ENCODE results near the gene RIMBP2.

The RIMBP2 gene

DNA sequence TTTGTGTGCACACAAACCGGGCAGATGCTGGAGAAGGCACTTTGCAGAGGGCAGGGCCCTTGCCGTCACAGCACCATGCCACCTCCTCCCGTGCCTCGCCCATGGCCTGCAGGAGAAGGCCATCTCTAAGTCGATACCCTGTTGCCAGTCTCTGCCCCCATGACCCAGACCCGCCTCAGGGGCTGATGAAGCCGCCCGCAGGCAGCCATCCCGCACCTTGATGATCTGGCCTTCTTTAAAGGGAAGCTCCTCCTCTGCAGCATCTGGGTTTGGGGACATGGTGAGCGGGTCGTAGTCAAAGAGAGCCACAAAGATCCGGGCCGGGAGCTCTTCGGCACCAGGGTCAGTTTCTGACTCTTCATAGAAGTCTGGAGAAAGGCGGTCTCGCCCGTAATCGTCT is 302.2 kb downstream of the RIMBP2 start:
- Histone ChIP-seq H3K9ac (ENCODE audit: low read depth in 1 of 2, low read length in 2 of 2) (no peak overlapping the region), H3K27me3 (ENCODE audit: control insufficient read depth in 2 of 2, insufficient read depth in 2 of 2, low read length in 2 of 2) (no peaks in the 10 kb centered on the region), H3K36me3 (ENCODE audit: control insufficient read depth in 2 of 2, insufficient read depth in 2 of 2, low read length in 2 of 2) (no peaks in the 10 kb centered on the region), H3K9me3 (ENCODE audit: control insufficient read depth in 2 of 2, low read length in 2 of 2) (no peaks in the 10 kb centered on the region), H3K4me1 (ENCODE audit: control insufficient read depth in 2 of 2, insufficient read depth in 2 of 2, low read length in 2 of 2) (no peaks in the 10 kb centered on the region), H3K27ac (ENCODE audit: low read depth in 2 of 2, low read length in 2 of 2) (no peak overlapping the region), H3K4me3 (ENCODE audit: low read length in 2 of 2) (no peak overlapping the region)

DNA sequence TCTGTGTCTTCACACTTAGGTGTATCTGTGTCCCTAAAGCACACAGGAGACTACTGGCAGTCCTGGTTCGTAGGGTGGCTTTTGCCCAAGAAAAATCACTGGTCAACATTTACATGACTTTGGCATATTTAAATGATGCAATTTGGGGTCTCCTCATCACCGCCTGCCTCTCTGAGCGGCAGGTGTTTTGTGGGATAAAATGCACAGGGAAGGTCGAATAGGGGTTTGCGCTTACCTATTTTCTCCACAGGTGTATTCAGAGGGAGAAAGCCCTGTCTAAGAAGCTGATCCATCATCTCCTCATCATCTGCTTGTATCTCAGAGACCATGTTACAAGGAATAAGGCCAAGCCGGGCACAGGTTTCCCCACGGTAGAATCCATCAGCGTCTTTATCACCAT is 303.7 kb downstream of the RIMBP2 start:
- Histone ChIP-seq H3K9ac (ENCODE audit: low read depth in 1 of 2, low read length in 2 of 2) (no peak overlapping the region), H3K9me3 (ENCODE audit: control insufficient read depth in 2 of 2, low read length in 2 of 2) (no peaks in the 10 kb centered on the region), H3K27ac (ENCODE audit: low read depth in 2 of 2, low read length in 2 of 2) (no peak overlapping the region), H3K4me1 (ENCODE audit: control insufficient read depth in 2 of 2, insufficient read depth in 2 of 2, low read length in 2 of 2) (no peaks in the 10 kb centered on the region), H3K36me3 (ENCODE audit: control insufficient read depth in 2 of 2, insufficient read depth in 2 of 2, low read length in 2 of 2) (no peaks in the 10 kb centered on the region), H3K27me3 (ENCODE audit: control insufficient read depth in 2 of 2, insufficient read depth in 2 of 2, low read length in 2 of 2) (no peaks in the 10 kb centered on the region), H3K4me3 (ENCODE audit: low read length in 2 of 2) (no peak overlapping the region)

DNA sequence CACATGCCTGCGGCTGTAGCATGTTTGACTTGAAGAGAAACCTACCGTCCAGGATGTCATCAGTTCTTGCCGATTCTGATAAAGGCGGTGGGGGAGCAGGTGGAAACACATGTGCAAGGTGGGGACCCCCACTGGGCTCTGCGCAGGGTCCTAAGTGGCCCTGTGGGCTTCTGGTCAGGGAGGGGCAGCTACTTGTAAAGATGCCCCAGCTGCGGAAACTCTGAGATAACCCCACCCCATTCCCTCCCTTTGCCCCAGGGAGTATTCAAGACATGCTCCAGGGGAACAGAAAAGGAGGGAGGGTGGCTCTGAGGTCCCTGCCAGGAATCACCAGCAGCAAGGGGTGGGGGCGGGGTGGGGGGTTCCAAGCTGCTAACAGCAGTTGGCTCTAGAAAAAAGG is 310.8 kb downstream of the RIMBP2 start:
- Histone ChIP-seq H3K9me3 (ENCODE audit: control insufficient read depth in 2 of 2, low read length in 2 of 2) (no peaks in the 10 kb centered on the region), H3K27me3 (ENCODE audit: control insufficient read depth in 2 of 2, insufficient read depth in 2 of 2, low read length in 2 of 2) (no peaks in the 10 kb centered on the region), H3K4me1 (ENCODE audit: control insufficient read depth in 2 of 2, insufficient read depth in 2 of 2, low read length in 2 of 2) (no peaks in the 10 kb centered on the region), H3K27ac (ENCODE audit: low read depth in 2 of 2, low read length in 2 of 2) (no peak overlapping the region), H3K9ac (ENCODE audit: low read depth in 1 of 2, low read length in 2 of 2) (no peak overlapping the region), H3K36me3 (ENCODE audit: control insufficient read depth in 2 of 2, insufficient read depth in 2 of 2, low read length in 2 of 2) (no peaks in the 10 kb centered on the region), H3K4me3 (ENCODE audit: low read length in 2 of 2) (no peak overlapping the region)

DNA sequence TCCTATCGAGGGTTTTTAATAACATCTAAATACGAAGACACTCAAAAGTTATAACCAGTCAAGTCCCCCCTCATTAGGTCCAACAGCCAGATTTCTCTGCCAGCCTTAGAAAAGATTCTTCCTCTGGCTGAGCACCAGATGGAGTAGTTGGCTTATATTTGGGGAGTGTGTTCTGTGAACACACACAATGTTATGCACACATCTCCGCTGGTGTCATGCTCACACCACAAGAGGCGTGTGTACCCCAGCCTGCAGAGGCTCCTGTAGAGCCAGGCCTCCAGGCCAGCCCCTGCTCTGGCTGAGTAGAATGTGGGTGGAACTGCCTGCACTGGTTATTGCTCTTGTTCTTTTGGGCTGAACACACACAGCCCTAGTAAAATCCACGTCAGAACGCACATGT is 314.4 kb downstream of the RIMBP2 start:
- Histone ChIP-seq H3K4me1 (ENCODE audit: control insufficient read depth in 2 of 2, insufficient read depth in 2 of 2, low read length in 2 of 2) (no peaks in the 10 kb centered on the region), H3K27me3 (ENCODE audit: control insufficient read depth in 2 of 2, insufficient read depth in 2 of 2, low read length in 2 of 2) (no peaks in the 10 kb centered on the region), H3K4me3 (ENCODE audit: low read length in 2 of 2) (no peak overlapping the region)

DNA sequence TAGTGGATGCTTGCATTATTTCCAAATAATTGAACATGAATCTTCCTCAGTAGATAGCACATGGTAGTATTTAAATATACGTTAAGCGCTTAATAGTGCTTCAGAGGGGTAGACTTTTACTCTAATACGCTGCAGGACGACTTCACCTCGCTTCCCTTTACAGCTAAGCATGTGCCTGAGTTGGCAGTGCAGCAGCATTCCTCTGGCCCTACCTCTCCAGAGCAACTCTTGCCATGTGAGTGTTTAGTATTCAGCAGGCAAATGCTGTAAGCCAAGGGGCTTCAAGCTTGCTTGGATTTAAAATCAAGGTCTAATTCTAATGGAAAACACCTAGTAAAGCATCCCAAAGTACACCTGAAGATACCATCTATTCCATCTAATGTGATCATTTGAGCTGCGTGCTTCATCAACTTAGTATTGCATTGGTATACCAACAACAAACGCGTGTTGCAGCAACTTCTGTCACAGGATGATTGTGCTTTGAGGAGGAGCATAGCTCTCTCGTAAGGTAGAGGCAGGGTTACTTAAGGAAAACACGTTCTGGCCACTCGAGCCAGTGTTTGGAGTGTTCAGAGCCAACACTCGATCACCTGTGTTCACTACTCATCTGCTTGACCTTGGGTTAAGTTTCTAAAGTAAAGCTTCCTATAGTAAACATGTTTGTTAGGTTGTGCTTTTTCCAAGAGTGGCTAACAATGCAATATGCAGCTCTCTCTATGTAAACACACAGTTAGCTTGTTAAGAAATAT is 317.8 kb downstream of the RIMBP2 start:
- no peaks in the 10 kb centered on the region for H3K9me3 ChIP-seq (ENCODE audit: control insufficient read depth in 2 of 2, low read length in 2 of 2)
- no peaks in the 10 kb centered on the region for H3K36me3 ChIP-seq (ENCODE audit: control insufficient read depth in 2 of 2, insufficient read depth in 2 of 2, low read length in 2 of 2)
- H3K4me3 ChIP-seq (ENCODE audit: low read length in 2 of 2), result no peak overlapping the region
- no peak overlapping the region for H3K27ac ChIP-seq (ENCODE audit: low read depth in 2 of 2, low read length in 2 of 2)
- no peak overlapping the region for H3K9ac ChIP-seq (ENCODE audit: low read depth in 1 of 2, low read length in 2 of 2)
- H3K4me1 ChIP-seq (ENCODE audit: control insufficient read depth in 2 of 2, insufficient read depth in 2 of 2, low read length in 2 of 2), result no peaks in the 10 kb centered on the region
- H3K27me3 ChIP-seq (ENCODE audit: control insufficient read depth in 2 of 2, insufficient read depth in 2 of 2, low read length in 2 of 2), result no peaks in the 10 kb centered on the region

More for the DNA sequence above, 314.4 kb downstream of the RIMBP2 start:
- no peak overlapping the region for H3K27ac ChIP-seq (ENCODE audit: low read depth in 2 of 2, low read length in 2 of 2)
- no peaks in the 10 kb centered on the region for H3K36me3 ChIP-seq (ENCODE audit: control insufficient read depth in 2 of 2, insufficient read depth in 2 of 2, low read length in 2 of 2)
- no peaks in the 10 kb centered on the region for H3K9me3 ChIP-seq (ENCODE audit: control insufficient read depth in 2 of 2, low read length in 2 of 2)
- no peak overlapping the region for H3K9ac ChIP-seq (ENCODE audit: low read depth in 1 of 2, low read length in 2 of 2)

DNA sequence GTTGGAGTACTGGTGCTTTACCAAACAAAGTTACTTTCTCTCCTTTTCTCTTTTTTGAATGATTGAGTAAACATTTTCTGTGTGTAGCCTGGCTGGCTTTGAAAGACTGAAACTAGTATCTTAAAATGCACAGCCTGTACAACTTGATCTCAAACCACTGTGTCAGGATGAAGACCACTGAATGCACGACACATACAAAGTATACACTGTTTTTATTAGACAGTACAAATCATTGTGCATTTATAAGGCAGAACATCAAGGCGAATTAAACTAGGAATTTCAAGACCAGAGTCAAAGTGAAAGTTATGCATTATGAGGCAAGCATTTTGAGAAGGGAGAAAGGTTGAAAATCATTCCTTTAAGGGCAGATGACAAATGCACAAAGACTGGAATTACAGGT is 319.4 kb downstream of the RIMBP2 start:
- Histone ChIP-seq H3K4me1 (ENCODE audit: control insufficient read depth in 2 of 2, insufficient read depth in 2 of 2, low read length in 2 of 2) (no peaks in the 10 kb centered on the region), H3K36me3 (ENCODE audit: control insufficient read depth in 2 of 2, insufficient read depth in 2 of 2, low read length in 2 of 2) (no peaks in the 10 kb centered on the region), H3K9ac (ENCODE audit: low read depth in 1 of 2, low read length in 2 of 2) (no peak overlapping the region), H3K27me3 (ENCODE audit: control insufficient read depth in 2 of 2, insufficient read depth in 2 of 2, low read length in 2 of 2) (no peaks in the 10 kb centered on the region), H3K27ac (ENCODE audit: low read depth in 2 of 2, low read length in 2 of 2) (no peak overlapping the region), H3K9me3 (ENCODE audit: control insufficient read depth in 2 of 2, low read length in 2 of 2) (no peaks in the 10 kb centered on the region), H3K4me3 (ENCODE audit: low read length in 2 of 2) (no peak overlapping the region)

DNA sequence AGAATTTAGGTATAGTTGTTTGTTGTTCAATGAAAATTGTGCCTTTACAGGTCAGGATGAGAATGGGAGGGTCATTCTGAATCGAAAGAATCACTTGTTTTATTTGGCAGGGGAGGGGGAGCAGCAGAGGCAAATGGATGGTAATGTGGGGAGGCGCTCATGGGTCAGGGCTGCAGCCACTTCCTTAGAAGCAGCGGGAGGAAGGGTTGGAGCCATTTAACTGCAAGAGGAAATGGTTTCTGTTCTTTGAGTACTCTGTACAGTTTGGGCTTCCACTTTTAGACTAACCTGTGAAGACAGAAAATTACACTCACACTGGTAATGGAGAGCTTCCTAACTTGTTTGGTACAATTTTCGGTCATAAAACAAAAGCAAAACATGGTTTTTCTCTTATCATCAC is 321.2 kb downstream of the RIMBP2 start:
- Histone ChIP-seq H3K27ac (ENCODE audit: low read depth in 2 of 2, low read length in 2 of 2) (no peak overlapping the region), H3K36me3 (ENCODE audit: control insufficient read depth in 2 of 2, insufficient read depth in 2 of 2, low read length in 2 of 2) (no peaks in the 10 kb centered on the region), H3K9ac (ENCODE audit: low read depth in 1 of 2, low read length in 2 of 2) (no peak overlapping the region), H3K4me1 (ENCODE audit: control insufficient read depth in 2 of 2, insufficient read depth in 2 of 2, low read length in 2 of 2) (no peaks in the 10 kb centered on the region), H3K27me3 (ENCODE audit: control insufficient read depth in 2 of 2, insufficient read depth in 2 of 2, low read length in 2 of 2) (no peaks in the 10 kb centered on the region), H3K9me3 (ENCODE audit: control insufficient read depth in 2 of 2, low read length in 2 of 2) (no peaks in the 10 kb centered on the region), H3K4me3 (ENCODE audit: low read length in 2 of 2) (no peak overlapping the region)

DNA sequence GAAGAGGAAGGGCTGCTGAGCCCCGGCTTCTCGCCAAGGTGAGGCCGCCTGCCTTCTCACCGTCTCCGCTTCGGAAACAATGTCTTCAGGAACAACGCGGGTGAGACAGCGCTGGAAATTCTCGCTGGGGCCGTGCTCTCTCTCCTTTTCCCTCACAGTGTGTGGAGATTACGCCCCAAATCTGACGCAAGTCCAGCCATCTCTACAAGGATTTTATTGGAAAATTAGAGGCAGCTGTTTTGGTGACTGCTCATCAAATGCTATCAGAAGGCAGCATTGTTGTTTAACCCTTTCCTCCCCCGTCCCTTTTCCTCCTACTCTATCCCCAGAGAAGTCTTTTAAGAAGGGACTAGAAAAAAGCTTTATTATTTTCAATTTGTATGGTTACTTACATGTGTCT is 324.9 kb downstream of the RIMBP2 start:
- no peaks in the 10 kb centered on the region for H3K4me1 ChIP-seq (ENCODE audit: control insufficient read depth in 2 of 2, insufficient read depth in 2 of 2, low read length in 2 of 2)
- H3K4me3 ChIP-seq (ENCODE audit: low read length in 2 of 2), result no peak overlapping the region
- H3K9me3 ChIP-seq (ENCODE audit: control insufficient read depth in 2 of 2, low read length in 2 of 2), result no peaks in the 10 kb centered on the region
- no peaks in the 10 kb centered on the region for H3K36me3 ChIP-seq (ENCODE audit: control insufficient read depth in 2 of 2, insufficient read depth in 2 of 2, low read length in 2 of 2)
- no peaks in the 10 kb centered on the region for H3K27me3 ChIP-seq (ENCODE audit: control insufficient read depth in 2 of 2, insufficient read depth in 2 of 2, low read length in 2 of 2)
- no peak overlapping the region for H3K27ac ChIP-seq (ENCODE audit: low read depth in 2 of 2, low read length in 2 of 2)
- no peak overlapping the region for H3K9ac ChIP-seq (ENCODE audit: low read depth in 1 of 2, low read length in 2 of 2)

DNA sequence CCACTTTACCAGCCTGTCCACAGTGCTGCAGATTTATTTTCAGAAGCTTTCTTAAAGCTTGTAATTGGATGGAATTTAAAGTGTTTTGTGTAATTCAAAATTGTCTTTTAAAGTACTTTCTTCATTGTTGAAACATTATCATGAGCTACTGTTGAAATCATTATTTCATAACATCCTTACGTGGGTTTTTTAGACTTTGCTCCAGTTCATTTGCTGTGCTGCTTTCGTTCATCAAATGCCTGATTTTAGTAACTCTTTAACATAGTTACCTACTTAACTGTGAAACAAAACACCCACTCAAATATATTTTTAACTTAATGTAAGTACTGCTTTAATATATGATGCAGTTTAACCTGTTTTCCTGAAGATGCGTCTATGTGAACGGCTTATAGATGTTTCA is 330.9 kb downstream of the RIMBP2 start:
- no peaks in the 10 kb centered on the region for H3K36me3 ChIP-seq (ENCODE audit: control insufficient read depth in 2 of 2, insufficient read depth in 2 of 2, low read length in 2 of 2)
- no peak overlapping the region for H3K9ac ChIP-seq (ENCODE audit: low read depth in 1 of 2, low read length in 2 of 2)
- no peaks in the 10 kb centered on the region for H3K4me1 ChIP-seq (ENCODE audit: control insufficient read depth in 2 of 2, insufficient read depth in 2 of 2, low read length in 2 of 2)
- H3K4me3 ChIP-seq (ENCODE audit: low read length in 2 of 2), result no peak overlapping the region
- H3K27ac ChIP-seq (ENCODE audit: low read depth in 2 of 2, low read length in 2 of 2), result no peak overlapping the region
- H3K27me3 ChIP-seq (ENCODE audit: control insufficient read depth in 2 of 2, insufficient read depth in 2 of 2, low read length in 2 of 2), result no peaks in the 10 kb centered on the region
- no peaks in the 10 kb centered on the region for H3K9me3 ChIP-seq (ENCODE audit: control insufficient read depth in 2 of 2, low read length in 2 of 2)

DNA sequence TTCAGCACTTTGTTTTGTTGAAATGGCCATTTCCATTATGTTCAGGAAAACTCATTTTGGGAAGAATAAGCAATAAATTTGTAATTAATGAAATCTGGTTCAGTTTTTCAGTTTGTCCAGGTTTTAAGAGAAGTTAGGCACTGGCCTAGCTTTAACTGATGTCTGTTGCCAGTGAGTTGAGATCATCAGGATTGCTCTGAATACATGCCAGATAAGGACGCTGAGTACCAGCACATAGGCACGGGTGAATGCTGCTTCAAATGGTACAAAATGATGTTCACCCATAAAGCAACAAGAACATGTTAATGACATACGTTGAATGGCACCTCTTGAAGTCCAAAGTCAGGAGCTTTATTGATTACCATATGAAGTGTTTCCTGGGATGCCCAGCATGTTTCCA is 331.9 kb downstream of the RIMBP2 start:
- Histone ChIP-seq H3K4me1 (ENCODE audit: control insufficient read depth in 2 of 2, insufficient read depth in 2 of 2, low read length in 2 of 2) (no peaks in the 10 kb centered on the region), H3K9me3 (ENCODE audit: control insufficient read depth in 2 of 2, low read length in 2 of 2) (no peaks in the 10 kb centered on the region), H3K4me3 (ENCODE audit: low read length in 2 of 2) (no peak overlapping the region), H3K27me3 (ENCODE audit: control insufficient read depth in 2 of 2, insufficient read depth in 2 of 2, low read length in 2 of 2) (no peaks in the 10 kb centered on the region), H3K36me3 (ENCODE audit: control insufficient read depth in 2 of 2, insufficient read depth in 2 of 2, low read length in 2 of 2) (no peaks in the 10 kb centered on the region), H3K27ac (ENCODE audit: low read depth in 2 of 2, low read length in 2 of 2) (no peak overlapping the region), H3K9ac (ENCODE audit: low read depth in 1 of 2, low read length in 2 of 2) (no peak overlapping the region)

DNA sequence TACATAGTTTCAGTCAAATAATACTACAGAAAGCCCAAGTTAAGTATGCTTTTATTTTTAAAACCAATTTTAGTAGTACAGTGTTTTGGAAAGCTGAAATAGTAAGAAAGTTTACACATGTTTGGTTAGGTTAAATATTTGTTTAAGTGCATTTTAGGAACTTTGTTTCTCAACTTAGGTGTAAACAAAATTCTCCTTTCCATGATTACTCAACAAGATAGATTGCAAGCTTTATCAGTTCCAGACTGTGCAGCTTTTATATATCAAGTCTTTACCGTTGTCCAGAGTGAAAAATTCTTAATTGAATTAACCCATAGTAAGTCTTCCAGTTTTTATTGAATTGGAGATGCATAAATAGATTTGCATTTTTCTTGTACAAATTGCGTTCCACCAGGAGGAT is 333.3 kb downstream of the RIMBP2 start:
- no peaks in the 10 kb centered on the region for H3K4me1 ChIP-seq (ENCODE audit: control insufficient read depth in 2 of 2, insufficient read depth in 2 of 2, low read length in 2 of 2)
- H3K36me3 ChIP-seq (ENCODE audit: control insufficient read depth in 2 of 2, insufficient read depth in 2 of 2, low read length in 2 of 2), result no peaks in the 10 kb centered on the region
- H3K27me3 ChIP-seq (ENCODE audit: control insufficient read depth in 2 of 2, insufficient read depth in 2 of 2, low read length in 2 of 2), result no peaks in the 10 kb centered on the region
- H3K4me3 ChIP-seq (ENCODE audit: low read length in 2 of 2), result no peak overlapping the region
- H3K27ac ChIP-seq (ENCODE audit: low read depth in 2 of 2, low read length in 2 of 2), result no peak overlapping the region
- H3K9ac ChIP-seq (ENCODE audit: low read depth in 1 of 2, low read length in 2 of 2), result no peak overlapping the region
- H3K9me3 ChIP-seq (ENCODE audit: control insufficient read depth in 2 of 2, low read length in 2 of 2), result no peaks in the 10 kb centered on the region
